ENCODE measurements around the gene OR2Y1.
"Not testable (repeated sequence)": the region's sequence is repeated elsewhere in the genome, so short reads cannot be mapped to it uniquely, and the experiment has no call there.

OR2Y1 gene

DNA sequence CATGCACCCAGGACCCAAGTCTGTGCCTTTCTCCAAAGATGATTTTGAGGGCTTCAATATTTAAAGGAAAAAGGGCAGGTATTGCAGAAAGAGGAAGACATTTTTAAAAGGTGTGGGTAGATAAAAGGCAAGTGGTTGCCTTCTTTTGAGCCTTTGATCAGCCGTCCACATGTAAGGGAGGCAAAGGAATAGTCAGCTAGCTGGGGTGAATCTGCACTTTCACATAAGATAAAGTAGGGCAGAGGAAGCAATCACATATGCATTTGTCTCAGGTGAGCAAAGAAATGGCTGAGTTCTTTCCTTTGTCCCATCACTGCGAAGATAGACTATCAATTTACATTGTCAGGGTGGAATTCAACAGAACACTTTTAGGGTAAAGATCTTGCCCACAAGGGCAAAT is 42.9 kb upstream of the OR2Y1 start:
- Histone ChIP-seq H2AFZ (ENCODE audit: low read depth) (no peak overlapping the region), H3K27ac (no peak overlapping the region), H4K20me1 (ENCODE audit: insufficient read depth) (no peaks in the 10 kb centered on the region), H3K36me3 (ENCODE audit: insufficient read depth) (no peaks in the 10 kb centered on the region), H3K4me2 (no peak overlapping the region), H3K4me3 (IDR thresholded peaks at IDR 0.05; ENCODE audit: insufficient read depth, low read depth, low read length) (no peak overlapping the region), H3K4me1 (ENCODE audit: low read depth, poor library complexity, severe bottlenecking) (no peaks in the 10 kb centered on the region), H3K27me3 (ENCODE audit: insufficient read depth, low read depth) (no peaks in the 10 kb centered on the region), H3K79me2 (ENCODE audit: insufficient read depth, low read depth) (no peaks in the 10 kb centered on the region), H3K9ac (no peak overlapping the region)
- TF ChIP-seq, protein P1, sequence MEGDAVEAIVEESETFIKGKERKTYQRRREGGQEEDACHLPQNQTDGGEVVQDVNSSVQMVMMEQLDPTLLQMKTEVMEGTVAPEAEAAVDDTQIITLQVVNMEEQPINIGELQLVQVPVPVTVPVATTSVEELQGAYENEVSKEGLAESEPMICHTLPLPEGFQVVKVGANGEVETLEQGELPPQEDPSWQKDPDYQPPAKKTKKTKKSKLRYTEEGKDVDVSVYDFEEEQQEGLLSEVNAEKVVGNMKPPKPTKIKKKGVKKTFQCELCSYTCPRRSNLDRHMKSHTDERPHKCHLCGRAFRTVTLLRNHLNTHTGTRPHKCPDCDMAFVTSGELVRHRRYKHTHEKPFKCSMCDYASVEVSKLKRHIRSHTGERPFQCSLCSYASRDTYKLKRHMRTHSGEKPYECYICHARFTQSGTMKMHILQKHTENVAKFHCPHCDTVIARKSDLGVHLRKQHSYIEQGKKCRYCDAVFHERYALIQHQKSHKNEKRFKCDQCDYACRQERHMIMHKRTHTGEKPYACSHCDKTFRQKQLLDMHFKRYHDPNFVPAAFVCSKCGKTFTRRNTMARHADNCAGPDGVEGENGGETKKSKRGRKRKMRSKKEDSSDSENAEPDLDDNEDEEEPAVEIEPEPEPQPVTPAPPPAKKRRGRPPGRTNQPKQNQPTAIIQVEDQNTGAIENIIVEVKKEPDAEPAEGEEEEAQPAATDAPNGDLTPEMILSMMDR (conservative IDR thresholded peaks at IDR 0.05; ENCODE audit: low read depth, low read length): no peak

DNA sequence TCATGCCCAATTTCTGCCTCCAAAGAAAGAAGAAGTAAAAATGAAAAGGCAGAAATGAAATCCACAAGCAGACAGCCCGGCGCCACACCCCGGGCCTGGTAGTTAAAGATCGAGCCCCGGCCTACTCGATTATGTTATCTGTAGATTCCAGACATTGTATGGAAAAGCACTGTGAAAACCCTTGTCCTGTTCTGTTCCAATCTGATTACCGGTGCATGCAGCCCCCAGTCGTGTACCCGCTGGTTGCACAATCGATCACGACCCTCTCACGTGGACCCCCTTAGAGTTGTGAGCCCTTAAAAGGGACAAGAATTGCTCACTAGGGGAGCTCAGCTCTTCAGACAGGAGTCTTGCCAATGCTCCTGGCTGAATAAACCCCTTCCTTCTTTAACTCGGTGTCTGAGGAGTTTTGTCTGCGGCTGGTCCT is 42.1 kb upstream of the OR2Y1 start:
- not testable (repeated sequence) for H3K9ac ChIP-seq; H3K4me2 ChIP-seq; H3K4me1 ChIP-seq (ENCODE audit: low read depth, poor library complexity, severe bottlenecking); H3K27ac ChIP-seq; H3K4me3 ChIP-seq (IDR thresholded peaks at IDR 0.05; ENCODE audit: insufficient read depth, low read depth, low read length); H3K27me3 ChIP-seq (ENCODE audit: insufficient read depth, low read depth); H3K36me3 ChIP-seq (ENCODE audit: insufficient read depth); H2AFZ ChIP-seq (ENCODE audit: low read depth); H3K79me2 ChIP-seq (ENCODE audit: insufficient read depth, low read depth); H4K20me1 ChIP-seq (ENCODE audit: insufficient read depth)

DNA sequence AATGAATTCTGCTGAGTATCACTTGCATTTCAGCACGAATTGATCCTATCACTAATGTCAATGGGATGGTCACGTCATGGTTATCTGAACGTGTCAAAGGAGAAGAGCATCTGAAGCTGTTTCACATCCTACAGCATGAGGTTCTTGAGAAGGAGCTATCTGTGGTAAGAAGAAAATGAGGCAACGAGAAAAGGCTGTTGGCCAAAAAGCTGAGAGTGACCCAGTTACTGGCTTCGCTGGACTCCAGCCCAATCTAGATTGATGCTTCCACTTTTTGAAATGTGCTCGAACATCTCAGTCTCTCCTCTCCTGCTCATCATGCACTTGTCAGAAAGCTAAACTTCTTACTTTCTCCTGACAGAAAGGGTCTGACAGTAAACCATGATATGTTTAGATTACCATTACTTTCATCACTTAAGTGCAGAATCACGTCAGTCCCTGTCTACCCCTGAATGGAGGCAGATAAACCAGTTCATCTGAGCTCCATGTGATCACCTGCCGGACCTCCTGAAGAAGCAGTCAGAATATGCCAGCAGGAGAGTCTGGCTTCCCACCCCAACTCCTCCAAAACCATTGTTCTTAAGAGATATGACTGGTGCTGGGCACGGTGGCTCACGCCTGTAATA is 40.2 kb upstream of the OR2Y1 start:
- Histone ChIP-seq H4K20me1 (ENCODE audit: insufficient read depth) (no peaks in the 10 kb centered on the region), H3K4me2 (no peak overlapping the region), H3K36me3 (ENCODE audit: insufficient read depth) (no peaks in the 10 kb centered on the region), H3K27ac (no peak overlapping the region), H3K4me1 (ENCODE audit: low read depth, poor library complexity, severe bottlenecking) (no peaks in the 10 kb centered on the region), H3K4me3 (IDR thresholded peaks at IDR 0.05; ENCODE audit: insufficient read depth, low read depth, low read length) (no peak overlapping the region), H2AFZ (ENCODE audit: low read depth) (no peak overlapping the region), H3K79me2 (ENCODE audit: insufficient read depth, low read depth) (no peaks in the 10 kb centered on the region), H3K27me3 (ENCODE audit: insufficient read depth, low read depth) (no peaks in the 10 kb centered on the region), H3K9ac (no peak overlapping the region)
- TF ChIP-seq, protein P1 (conservative IDR thresholded peaks at IDR 0.05; ENCODE audit: low read depth, low read length): no peak

DNA sequence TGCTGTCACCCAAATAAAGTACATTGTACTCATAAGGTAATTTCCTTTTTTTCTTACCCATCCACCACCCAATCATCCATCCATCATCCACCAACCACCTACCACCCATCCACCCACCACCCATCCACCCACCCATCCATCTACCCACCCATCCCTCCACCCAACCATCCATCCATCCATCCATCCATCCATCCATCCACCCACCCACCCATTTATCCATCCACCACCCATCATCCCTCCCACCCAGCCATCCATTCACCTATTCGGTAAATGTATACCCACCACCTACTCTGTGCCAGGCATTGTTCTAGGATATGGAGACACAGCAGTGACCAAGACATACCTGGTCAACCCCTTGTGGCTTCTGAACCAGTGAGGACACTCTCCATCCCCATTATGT is 37.6 kb upstream of the OR2Y1 start:
- Histone ChIP-seq H3K27me3 (ENCODE audit: insufficient read depth, low read depth) (no peaks in the 10 kb centered on the region), H3K4me3 (IDR thresholded peaks at IDR 0.05; ENCODE audit: insufficient read depth, low read depth, low read length) (no peak overlapping the region), H3K4me2 (no peak overlapping the region), H3K4me1 (ENCODE audit: low read depth, poor library complexity, severe bottlenecking) (no peaks in the 10 kb centered on the region), H4K20me1 (ENCODE audit: insufficient read depth) (no peaks in the 10 kb centered on the region), H3K9ac (no peak overlapping the region), H3K36me3 (ENCODE audit: insufficient read depth) (no peaks in the 10 kb centered on the region), H3K79me2 (ENCODE audit: insufficient read depth, low read depth) (no peaks in the 10 kb centered on the region), H2AFZ (ENCODE audit: low read depth) (no peak overlapping the region), H3K27ac (no peak overlapping the region)
- TF ChIP-seq, protein P1 (conservative IDR thresholded peaks at IDR 0.05; ENCODE audit: low read depth, low read length): no peak

DNA sequence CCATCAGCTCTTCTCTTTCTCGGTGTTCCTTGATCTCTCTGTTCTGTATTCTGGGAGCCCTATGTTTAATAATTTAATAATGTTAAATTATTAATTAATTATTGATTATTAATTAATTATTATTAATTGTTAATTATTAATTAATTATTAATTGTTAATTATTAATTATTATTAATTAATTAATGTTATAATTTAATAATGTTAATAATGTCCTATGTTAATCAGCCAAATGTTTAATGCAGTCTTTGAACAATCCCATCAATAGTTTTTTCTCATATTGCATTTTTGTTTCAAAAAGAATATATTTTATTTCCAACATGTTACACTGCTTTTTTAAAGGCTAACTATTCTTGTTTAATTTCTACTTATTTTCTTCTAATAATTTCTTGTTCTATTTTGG is 36.5 kb upstream of the OR2Y1 start:
- Histone ChIP-seq H3K27me3 (ENCODE audit: insufficient read depth, low read depth) (no peaks in the 10 kb centered on the region), H3K27ac (no peak overlapping the region), H3K9ac (no peak overlapping the region), H2AFZ (ENCODE audit: low read depth) (no peak overlapping the region), H3K36me3 (ENCODE audit: insufficient read depth) (no peaks in the 10 kb centered on the region), H3K4me3 (IDR thresholded peaks at IDR 0.05; ENCODE audit: insufficient read depth, low read depth, low read length) (no peak overlapping the region), H4K20me1 (ENCODE audit: insufficient read depth) (no peaks in the 10 kb centered on the region), H3K4me1 (ENCODE audit: low read depth, poor library complexity, severe bottlenecking) (no peaks in the 10 kb centered on the region), H3K79me2 (ENCODE audit: insufficient read depth, low read depth) (no peaks in the 10 kb centered on the region), H3K4me2 (no peak overlapping the region)
- TF ChIP-seq, protein P1 (conservative IDR thresholded peaks at IDR 0.05; ENCODE audit: low read depth, low read length): no peak

Measured in KMS-11 (cell line).